Measurements from ENCODE around the gene OVOL1. TPM values are rescaled to one million over a fixed set of nuclear protein-coding genes. Genes with fewer than 3 reads are reported as not detected.
A peak's percentile ranks its signal among the peaks of the same experiment; 100 is the strongest.

Gene OVOL1
- total and polyA plus RNA-seq, 2 experiments from 2014 or later, result 1.5 to 3.3 TPM

GRCh38 chr11:65788821-65789220 lies 2.0 kb downstream of the OVOL1 start:
- ATAC-seq (no peak), DNase-seq (ENCODE audit: low spot score) (no peak)
- Histone ChIP-seq H3K27me3 (ENCODE audit: insufficient read depth) (peaks cover 49% of the 10 kb centered on the region), H3K27ac (ENCODE audit: low read depth) (no peak overlapping the region), H3K4me1 (ENCODE audit: insufficient read depth) (peaks cover 29% of the 10 kb centered on the region), H3K4me3 (peak overlapping the region; percentile 86), H3F3A (replicated peaks; ENCODE audit: low read depth) (no peaks in the 10 kb centered on the region), H3K79me2 (replicated peaks; ENCODE audit: insufficient read depth) (no peaks in the 10 kb centered on the region; the same call in 1 of the 2 replicates), H4K20me1 (replicated peaks; ENCODE audit: insufficient read depth) (no peaks in the 10 kb centered on the region), H3K9me2 (ENCODE audit: insufficient read depth) (0 out of 2 replicates have a peak, but pooled peaks cover 2% of the 10 kb centered on the region), H2AFZ (no peak overlapping the region; the same call in 1 of the 2 replicates), H3K36me3 (ENCODE audit: insufficient read depth) (no peaks in the 10 kb centered on the region), H3K4me2 (peak overlapping the region; percentile 82)
- H3K36me3 Mint-ChIP-seq (ENCODE audit: low read depth), result no peaks in the 10 kb centered on the region; the same call in 2 of the 3 replicates
- peaks cover 42% of the 10 kb centered on the region for H3K4me1 Mint-ChIP-seq
- no peaks in the 10 kb centered on the region; the same call in 2 of the 3 replicates for H3K9me3 Mint-ChIP-seq
- TF ChIP-seq ZNF114 (CRISPR knock-in tag; IDR thresholded peaks at IDR 0.05) (no peak), NANOG (IDR thresholded peaks at IDR 0.05; ENCODE audit: borderline replicate concordance) (no peak), STAT1 (IDR thresholded peaks at IDR 0.05; ENCODE audit: unreplicated experiment) (no peak), REST (IDR thresholded peaks at IDR 0.05; ENCODE audit: unreplicated experiment) (no peak), ZNF462 (CRISPR knock-in tag; IDR thresholded peaks at IDR 0.05) (no peak), JUNB (IDR thresholded peaks at IDR 0.05; ENCODE audit: unreplicated experiment) (no peak), POLR2AphosphoS5 (IDR thresholded peaks at IDR 0.05; ENCODE audit: low read depth) (no peak), ZNF331 (CRISPR knock-in tag; IDR thresholded peaks at IDR 0.05; ENCODE audit: low read depth) (no peak), CREB1 (CRISPR knock-in tag; IDR thresholded peaks at IDR 0.05; ENCODE audit: low read depth) (no peak), ETS1 (IDR thresholded peaks at IDR 0.05) (no peak), CTCF (conservative IDR thresholded peaks at IDR 0.05; ENCODE audit: low read depth in 2 of 2) (no peak), EZH2 (IDR thresholded peaks at IDR 0.05; ENCODE audit: low read depth, unreplicated experiment) (no peak)
- H3K27me3 Mint-ChIP-seq (ENCODE audit: insufficient read depth, low read depth, poor library complexity), result peaks cover 48% of the 10 kb centered on the region
- H3K27ac Mint-ChIP-seq, result no peak overlapping the region
- peak overlapping the region; percentile 86 for H3K4me3 Mint-ChIP-seq

Data from GM23338 (cell line).